Measurements from ENCODE around the gene BTNL8.

Gene BTNL8

GRCh38 chr5:180959661-180960060 is 60.7 kb downstream of the BTNL8 start:
- no peak for DNase-seq (ENCODE audit: low spot score)

- no peak for DNase-seq (ENCODE audit: low spot score)
These were observed 61.2 kb downstream of the BTNL8 start for GRCh38 chr5:180960209-180960608.

GRCh38 chr5:180969406-180969805 is 70.4 kb downstream of the BTNL8 start:
- DNase-seq (ENCODE audit: low spot score) = no peak

DNA sequence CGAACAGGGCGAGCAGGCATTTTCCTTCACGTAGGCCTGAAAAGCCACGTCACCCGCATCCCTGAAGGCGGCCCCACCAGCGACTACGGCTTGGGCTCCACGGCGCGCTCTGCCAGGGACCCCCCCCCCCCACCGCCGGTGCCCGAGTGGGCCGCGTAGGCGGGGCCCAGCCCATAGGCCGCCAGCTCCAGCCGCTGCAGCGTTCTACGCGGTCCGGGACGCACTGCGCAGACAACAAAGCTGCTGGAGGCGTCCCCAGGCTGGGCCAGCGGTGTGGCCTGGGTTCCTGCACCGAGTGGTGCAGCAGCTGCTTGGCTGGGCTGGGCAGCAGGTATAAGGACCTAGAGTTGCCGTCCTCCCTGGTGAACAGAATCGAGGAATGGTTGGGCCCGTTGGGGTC is 71.4 kb downstream of the BTNL8 start:
- DNase-seq (ENCODE audit: low spot score) = no peak

DNA sequence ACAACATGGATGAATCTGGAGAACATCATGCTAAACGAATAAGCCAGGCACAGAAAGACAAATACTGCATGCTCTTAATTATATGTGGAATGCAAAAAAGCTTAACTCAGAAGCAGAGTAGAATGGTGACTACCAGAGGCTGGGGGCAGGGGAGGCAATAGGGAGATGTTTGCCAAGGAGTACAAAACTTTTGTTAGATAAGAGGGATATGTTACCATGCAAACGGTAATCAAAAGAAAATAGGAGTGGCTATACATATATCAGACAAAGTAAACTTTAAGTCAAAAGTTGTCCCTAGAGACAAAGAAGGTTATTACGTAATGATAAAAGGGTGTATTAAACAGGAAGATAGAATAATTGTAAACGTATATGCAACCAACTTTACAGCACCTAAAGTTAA is 71.9 kb downstream of the BTNL8 start:
- DNase-seq (ENCODE audit: low spot score) = no peak

GRCh38 chr5:180974612-180975315 is 75.8 kb downstream of the BTNL8 start:
- DNase-seq (ENCODE audit: low spot score) = no peak

DNA sequence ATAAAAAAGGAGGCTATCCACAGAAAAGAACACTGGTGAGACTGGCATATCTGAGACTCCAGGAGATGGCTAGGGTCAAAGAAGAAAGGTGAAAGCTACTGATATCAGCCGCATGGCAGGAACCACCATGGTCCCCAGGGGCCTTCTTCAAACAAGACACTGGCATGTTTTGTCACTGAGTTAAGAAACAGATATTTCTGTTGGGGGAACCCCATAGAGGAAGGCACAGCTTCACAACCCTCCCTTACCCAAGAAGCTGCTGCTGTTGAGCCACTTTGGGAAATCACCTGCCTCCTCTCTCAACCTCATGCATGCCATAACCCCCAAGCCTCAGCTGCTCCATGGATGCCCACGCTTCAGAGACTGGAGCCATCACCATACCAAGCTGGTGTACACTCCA is 76.4 kb downstream of the BTNL8 start:
- no peak for DNase-seq (ENCODE audit: low spot score)

DNA sequence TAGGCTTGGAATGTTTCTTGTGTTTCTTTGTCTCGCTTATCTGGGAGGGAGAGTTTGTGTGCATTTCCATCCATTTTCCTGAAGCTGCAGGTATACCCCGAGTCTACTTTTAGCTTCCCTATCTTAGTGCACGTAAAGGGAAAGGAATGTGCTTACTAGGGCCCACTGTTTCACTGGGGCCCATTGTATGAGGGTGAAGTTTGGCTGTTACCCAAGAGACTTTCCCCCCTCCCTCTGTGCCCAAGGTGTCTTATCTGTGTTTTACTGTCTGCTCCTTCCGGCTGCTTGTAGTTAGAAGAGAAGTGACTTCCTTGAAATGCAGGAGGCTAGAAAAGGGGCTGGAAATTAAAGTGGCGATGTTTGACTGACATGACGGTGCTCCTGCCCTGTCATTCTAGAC is 77.6 kb downstream of the BTNL8 start:
- DNase-seq (ENCODE audit: low spot score) = no peak

DNA sequence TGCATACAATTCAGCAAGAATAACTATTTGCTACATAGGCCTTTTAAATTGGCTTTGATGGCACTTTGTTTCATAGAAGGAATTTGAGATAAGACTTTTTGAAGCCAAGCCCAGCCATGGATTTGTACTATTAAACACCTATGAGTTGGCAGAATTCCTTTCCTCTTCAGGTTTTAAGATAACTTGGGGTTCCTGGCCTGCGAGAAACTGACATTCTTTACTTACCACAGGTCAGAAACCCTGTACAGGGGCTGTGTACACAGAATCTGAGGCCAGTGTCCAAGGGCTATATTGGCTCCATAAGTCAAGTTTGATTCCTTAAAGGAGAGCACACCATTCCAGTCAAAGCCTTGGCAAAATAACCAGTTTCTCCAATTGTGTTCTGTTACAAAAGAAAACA is 78.9 kb downstream of the BTNL8 start:
- DNase-seq (ENCODE audit: low spot score) = no peak

- no peak for DNase-seq (ENCODE audit: low spot score)
These were observed 83.2 kb downstream of the BTNL8 start for GRCh38 chr5:180982008-180982741.

DNA sequence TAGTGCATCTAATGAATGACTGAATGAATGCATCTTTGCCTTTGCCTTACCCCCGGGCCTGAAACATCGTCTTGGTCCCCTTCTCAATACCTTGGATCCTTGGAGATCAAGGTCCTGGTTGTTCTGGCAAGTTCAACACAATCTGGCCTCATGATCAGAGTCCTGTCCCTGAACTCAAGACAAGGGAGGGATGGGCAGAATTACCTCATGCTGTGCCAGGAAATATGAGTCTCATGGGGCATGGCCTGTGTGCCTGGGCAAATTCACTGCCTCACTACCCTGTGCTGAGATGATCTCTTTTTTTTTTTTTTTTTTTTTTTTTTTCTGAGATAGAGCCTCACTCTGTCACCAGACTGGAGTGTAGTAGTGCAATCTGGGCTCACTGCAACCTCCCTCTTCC is 89.1 kb downstream of the BTNL8 start:
- no peak for DNase-seq (ENCODE audit: low spot score)

DNA sequence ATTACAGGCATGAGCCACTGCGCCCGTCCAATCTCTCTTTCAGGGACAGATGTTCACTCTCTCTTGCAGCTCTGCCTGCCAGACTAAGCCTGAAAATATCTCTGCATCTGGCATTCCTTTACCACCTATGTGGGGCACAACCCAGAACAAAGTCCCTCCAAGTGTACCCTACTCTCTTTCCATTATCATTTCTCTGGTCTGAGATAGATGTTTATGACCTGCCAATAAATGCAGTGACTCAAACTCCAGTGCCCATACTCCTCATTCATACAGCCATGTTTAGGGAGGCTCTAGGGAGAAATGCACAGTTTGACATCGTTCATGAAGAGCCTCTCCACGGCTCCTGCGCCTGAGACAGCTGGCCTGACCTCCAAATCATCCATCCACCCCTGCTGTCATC is 89.6 kb downstream of the BTNL8 start, which contains the start of gene BTNL3:
Gene BTNL3 (plus strand): TSS at position 255 of the 400 bp plus-strand sequence. CDS start 183 bp downstream, outside the sequence.
- DNase-seq (ENCODE audit: low spot score) = no peak

- no peak for DNase-seq (ENCODE audit: low spot score)
These were observed 91.3 kb downstream of the BTNL8 start for GRCh38 chr5:180990086-180990881.

GRCh38 chr5:180990882-180991242 is 91.9 kb downstream of the BTNL8 start:
- DNase-seq (ENCODE audit: low spot score) = no peak

All from AG20443 (cell line).